Measurements from ENCODE around the gene CLMN. TPM values are rescaled to one million over a fixed set of nuclear protein-coding genes. Genes with fewer than 3 reads are reported as not detected.

Gene CLMN
- polyA plus RNA-seq, 4 donors, result 21.1 to 27.5 (median 24.8) TPM

DNA sequence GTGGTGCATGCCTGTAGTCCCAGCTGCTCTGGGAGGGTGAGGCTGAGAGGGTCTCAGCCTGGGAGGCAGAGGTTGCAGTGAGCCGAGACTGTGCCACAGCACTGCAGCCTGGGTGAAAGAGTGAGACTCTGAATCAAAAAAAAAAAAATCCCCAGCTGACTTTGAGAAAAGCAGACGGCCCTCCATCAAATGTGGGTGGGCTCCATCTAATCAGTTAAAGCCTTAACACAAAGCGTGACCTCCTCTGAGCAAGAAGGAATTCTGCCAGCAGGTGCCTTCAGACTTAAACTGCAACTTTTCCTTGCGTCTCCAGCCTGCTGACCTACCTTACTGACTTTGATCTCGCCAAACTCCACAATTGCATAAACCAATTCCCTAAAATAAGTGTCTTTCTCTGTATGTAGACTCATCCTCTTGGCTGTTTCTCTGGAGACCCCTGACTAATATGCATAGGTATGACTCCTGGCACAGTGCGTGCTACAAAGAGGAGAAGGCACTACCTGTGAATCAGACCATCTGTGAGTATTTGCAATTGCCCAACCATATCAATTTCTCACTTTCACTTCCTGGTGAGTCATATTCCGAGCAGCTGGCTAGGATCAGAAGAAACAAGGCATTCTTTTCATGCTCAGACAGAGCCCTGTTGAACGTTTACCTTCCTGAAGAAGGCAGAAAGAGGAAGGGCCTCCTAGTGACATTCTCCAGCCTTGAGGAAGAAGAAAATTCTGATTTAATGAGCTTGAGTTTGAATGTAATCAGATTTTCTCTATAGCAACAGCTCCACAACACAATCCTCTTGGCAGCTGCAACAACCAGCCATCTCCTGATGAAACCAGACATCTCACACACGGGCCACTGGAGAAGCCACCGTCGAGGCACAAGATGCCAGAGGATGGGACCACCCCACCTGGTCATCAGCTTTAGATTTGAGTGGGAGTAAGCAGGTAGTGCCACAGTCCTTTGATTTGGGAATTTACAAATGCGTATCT, 54.3 kb downstream of the CLMN start:
- DNase-seq (ENCODE audit: low read depth in 4 of 4, low spot score in 3 of 4), result peak in 1 of 4 donors; percentile 44

DNA sequence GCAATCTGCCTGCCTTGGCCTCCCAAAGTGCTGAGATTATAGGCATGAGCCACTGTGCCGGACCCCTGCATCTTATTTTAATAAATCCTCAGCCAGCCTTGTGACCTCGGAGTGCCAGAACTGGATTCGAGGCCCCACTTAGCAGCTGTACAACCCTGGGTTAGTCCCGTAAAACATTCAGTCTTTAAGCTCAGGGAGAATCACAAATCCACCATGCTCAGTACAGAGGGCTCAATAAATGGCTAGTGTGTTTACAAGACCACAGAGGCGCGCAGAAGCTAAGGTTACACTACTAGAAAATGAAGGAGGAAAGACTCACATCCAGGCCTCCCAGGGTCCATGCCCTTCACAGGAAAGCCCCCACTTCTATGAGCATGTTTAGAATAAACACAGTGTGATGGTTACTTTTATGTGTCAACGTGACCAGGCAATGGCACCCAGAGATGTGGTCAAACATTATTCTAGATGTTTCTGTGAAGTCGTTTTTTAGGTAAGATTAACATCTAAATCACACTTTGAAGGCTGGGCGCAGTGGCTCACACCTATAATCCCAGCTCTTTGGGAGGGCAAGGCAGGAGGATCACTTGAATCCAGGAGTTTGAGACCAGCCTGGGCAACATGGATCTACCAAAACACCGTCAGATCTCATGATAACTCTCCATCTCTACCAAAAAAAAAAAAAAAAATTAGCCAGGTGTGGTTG, 55.3 kb downstream of the CLMN start:
- no peak for DNase-seq (ENCODE audit: low read depth in 4 of 4, low spot score in 3 of 4)

DNA sequence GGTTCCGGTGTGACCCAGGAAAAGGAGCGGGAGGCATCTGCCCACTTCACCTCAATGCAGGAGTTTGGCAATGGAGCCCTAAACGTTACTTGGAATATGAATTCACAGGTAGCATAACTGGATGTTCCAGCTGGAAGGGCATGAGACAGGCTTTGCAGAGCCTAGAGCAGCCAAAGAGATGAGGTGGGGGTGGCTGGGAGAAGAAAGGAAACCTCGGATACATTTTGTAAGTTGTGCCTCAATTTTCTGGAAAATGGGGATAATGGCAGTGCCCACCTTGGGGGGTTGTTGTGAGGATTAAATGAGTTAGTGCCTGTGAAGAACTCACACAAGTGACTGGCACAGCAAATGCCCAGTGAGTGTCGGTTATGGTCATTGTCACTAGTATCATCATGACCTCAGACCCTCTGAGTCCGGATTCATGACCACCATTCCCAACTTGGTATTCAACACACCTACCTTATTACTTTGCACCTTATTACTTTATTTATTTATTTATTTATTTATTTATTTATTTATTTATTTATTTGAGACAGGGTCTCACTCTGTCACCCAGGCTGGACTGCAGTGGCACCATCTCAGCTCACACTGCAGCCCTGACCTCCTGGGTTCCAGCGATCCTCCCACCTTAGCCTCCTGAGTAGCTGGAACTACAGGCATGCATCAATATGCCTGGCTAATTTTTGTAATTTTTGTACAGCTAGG, 56.0 kb downstream of the CLMN start:
- no peak for DNase-seq (ENCODE audit: low read depth in 4 of 4, low spot score in 3 of 4)

DNA sequence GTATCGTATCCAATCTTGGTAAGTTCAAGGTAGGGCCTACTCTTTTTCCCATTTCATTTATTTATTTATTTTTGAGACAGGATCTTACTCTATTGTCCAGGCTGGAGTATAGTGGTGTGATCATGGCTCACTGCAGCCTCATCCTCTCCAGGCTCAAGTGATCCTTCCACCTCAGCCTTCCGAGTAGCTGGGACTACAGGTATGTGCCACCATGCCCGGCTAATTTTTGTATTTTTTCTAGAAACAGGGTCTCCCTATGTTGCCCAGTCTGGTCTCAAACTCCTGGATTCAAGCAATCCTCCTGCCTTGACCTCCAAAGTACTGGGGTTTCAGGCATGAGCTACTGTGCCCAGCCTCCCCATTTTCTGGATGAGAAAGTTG, 57.2 kb downstream of the CLMN start:
- no peak for DNase-seq (ENCODE audit: low read depth in 4 of 4, low spot score in 3 of 4)

DNA sequence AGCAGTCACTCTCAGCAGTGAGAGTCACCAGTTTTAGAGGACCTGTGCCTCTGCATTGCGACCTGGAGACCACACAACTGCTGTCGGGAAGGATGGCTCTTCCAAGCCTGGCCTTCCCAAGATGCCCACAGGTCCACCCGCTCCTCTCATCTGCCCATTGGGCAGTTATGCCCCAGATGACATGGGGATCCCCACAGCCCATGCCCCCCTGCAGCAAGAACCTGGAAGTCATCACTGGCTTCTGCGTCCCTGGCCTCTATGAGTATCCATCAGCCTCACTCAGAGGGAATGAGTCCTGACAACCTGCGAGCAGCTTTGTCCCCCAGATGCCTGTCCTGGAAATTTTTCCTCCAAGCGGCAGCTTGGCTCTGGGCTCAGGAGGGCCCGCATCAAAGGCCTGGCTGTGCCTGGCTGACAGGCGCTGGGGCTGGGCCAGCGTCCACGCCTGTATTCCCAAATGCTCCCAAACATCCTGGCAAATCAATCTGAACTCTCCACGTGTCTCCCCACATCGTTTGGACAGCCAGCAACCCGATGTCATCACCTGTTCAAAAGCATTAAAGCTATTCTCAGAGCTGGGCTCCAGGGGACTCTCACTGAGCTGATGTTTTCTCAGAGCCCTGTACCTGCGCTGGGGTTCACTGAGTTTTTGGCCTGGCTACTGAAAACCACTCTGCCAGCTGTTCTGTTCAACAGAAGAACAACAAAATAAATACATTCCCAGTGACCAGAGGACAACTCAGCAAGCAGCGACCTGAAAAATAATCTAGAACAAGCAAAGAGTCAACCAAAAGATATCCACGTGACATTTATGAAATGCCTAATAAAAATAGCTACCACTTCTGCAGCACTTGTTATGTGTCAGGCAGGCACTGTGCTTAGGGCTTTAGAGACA, 57.8 kb downstream of the CLMN start:
- DNase-seq (ENCODE audit: low read depth in 4 of 4, low spot score in 3 of 4), result no peak

DNA sequence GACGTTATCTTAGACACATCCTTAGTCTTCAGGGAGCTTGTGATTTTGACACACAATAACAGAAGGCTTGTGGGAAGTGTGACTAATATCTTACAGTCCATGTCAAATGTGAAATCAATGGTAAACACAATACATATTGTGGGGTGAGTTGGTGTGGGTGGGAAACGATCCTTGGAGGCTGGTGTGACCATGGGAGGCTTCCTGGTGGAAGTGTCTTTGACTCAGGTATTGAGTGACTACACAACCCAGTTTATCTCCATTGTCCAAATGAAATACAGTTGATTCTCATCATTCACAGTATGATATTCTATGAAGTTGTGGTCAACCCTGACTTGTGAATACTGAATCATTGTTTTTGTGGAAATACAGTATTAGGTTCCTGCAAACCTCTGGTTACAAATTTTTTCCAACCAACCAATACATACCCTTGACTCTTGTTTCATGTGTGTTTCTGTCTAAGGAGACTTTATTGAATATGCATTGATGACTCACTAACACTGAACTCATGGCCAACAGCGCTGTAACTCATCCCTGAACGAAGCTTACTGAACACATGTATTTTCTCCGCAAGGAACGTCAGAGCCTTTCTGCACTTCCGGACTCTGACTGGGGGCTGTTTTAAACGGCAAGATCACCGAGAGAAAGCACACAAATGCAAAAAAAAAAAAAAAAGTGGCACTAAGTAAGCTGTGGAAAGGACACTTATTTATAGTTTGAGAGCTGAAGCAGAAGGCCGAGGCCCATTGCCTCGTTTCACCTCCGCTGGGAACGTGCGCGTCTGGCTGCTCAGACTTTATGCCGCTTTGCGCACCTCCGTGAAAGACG, 59.0 kb downstream of the CLMN start:
- no peak for DNase-seq (ENCODE audit: low read depth in 4 of 4, low spot score in 3 of 4)

DNA sequence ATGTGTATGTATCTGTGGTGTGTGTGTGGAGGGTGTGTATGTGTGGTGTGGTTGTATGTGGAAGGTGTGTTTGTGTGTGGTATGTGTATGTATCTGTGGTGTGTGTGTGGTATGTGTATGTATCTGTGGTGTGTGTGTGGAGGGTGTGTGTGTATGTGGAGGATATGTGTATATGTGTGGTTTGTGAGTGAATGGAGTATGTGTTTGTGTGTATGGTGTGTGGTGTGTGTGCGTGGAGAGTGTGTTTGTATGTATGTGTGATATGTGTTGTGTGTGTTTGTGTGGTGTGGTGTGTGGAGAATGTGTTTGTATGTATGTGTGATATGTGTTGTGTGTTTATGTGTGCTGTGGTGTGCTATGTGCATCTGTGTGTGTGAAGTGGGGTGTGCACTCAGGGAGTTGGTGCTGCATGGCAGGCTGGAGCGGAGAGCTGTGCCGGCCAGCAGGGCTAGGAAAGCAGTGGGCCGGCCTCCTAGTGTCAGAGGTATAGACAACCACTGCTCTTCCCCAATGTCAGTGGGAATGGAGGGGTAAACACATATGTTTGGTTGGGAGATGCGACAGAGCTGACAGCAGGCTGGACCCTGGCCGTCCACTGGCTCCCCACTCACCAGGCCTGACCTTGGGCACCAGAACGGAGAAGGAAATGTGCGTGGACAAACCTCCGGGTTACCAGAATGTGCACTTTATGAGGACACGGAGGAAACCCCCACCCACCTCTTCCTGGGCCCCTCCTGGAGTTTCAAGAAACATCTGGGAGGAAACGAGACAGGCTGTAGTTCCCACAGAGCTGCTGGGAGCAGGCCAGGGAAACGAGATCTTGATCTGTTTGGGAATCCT, 60.7 kb downstream of the CLMN start:
- DNase-seq (ENCODE audit: low read depth in 4 of 4, low spot score in 3 of 4), result no peak

DNA sequence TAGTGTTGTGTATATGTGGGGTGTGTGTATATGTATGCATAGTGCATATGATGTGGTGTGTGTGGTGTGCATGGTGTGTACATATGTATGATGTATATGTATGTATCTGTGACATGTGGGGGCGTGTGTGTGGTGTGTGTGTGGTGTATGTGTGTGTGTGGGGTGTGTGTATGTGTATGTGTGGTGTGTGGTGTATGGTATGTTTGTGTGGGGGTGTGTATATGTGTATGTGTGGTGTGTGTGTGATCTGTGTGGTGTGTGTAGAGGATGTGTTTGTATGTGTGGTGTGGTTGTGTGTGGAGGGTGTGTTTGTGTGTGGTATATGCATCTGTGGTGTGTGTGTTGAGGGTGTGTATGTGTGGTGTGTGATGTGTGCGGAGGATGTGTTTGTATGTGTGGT, 61.6 kb downstream of the CLMN start:
- DNase-seq (ENCODE audit: low read depth in 4 of 4, low spot score in 3 of 4), result no peak

DNA sequence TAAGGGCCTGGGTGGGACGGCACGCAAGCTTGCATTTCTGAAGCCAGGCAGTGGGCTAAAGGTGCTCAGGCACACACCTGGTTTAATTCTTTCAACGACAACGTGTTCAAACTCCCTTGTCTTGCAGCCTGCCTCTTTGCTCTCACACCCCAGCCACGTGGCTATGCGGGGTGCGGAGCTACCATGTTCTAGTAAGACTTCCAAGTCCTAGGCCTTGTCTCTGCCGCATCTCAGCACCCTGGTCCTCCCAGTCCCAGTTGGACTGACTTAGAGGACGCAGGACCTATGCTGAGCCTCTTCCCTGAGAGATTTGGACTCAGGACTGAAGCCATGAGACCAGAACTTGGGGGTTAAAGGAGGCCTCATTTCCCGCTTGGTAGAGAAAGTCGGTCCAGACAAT, 62.2 kb downstream of the CLMN start:
- no peak for DNase-seq (ENCODE audit: low read depth in 4 of 4, low spot score in 3 of 4)

DNA sequence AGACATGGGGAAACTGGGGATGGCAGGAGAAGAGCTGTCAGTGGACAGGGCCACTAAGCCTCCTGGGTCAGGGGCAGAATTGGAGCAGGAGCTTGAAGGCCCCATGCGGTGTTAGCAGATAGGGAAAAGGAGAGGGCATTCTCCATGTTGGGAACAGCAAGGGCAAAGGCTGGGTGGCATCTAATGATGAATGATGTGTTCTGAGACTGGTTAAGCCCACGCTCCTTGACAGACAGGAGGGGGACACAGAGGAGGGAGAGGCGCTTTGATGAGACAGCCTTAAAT, 63.0 kb downstream of the CLMN start:
- no peak for DNase-seq (ENCODE audit: low read depth in 4 of 4, low spot score in 3 of 4)

DNA sequence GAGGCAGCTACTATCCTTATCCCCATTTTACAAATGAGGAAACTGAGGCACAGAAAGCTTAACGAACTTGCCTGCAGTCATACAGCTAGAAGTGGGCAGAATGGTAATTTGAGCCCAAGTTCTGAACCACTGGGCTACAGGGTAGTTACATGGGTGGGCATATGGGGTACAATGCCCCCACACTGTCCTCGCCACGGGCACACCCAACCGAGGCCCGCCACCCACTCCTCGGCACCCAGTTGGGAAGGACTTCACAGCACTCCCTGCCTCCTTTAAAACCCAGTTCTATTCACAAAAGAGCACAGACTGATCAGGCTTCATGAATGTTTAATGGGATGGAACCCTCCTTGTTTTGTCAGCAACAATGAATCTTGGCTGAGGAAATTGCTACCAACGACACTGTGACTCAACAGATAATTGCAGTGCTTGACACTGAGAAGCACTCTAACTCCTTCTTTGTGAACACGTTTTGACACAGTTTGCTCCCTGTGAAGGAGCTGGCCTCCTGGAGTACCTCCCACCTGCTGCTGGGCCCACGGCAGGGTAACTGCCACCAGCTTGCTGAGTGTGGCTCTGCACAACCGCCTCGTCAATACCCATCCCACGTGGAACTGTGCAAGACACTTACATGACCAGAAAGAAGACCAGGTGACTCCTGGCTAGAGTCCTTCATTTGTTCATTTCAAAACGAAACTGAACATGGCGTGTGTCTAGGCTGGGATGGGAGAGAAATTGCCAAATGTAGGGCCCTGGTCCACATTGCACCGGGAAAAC, 63.5 kb downstream of the CLMN start:
- DNase-seq (ENCODE audit: low read depth in 4 of 4, low spot score in 3 of 4), result no peak

DNA sequence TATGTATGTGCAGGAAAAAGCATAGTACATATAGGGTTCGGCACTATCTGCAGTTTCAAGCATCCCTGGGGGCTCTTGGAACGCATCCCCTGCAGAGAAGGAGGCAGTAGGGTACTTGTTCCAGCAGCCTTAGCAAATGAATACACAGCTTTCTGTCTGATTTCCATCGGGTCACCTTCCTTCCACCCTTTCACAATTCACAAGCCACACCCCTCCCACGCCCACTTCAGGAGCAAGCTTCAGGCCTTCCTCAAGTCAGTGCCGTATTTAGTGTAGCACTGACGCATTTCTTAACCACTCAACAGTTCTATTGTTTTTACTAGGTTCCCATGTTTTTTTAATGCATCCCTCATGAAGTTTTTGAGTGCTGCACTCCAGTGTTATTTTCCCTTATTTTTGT, 64.2 kb downstream of the CLMN start:
- DNase-seq (ENCODE audit: low read depth in 4 of 4, low spot score in 3 of 4), result peak in 2 of 4 donors; percentile 67 to 69

DNA sequence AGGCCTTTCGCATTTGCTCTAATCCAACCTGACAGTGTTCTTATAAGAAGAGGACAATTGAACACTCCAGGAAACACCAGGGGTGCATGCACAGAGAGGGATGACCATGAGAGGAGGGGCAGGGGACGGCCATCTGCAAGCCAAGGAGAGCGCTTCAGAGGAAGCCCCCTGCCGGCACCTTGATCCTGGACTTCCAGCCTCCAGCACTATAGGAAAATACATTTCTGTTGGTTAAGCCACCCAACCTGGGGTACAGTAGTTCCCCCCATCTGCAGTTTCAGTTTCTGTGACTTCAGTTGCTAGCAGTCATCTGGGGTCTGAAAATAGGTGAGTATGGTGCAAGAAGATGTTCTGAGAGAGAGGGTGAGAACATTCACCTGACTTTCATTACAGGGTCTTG, 64.7 kb downstream of the CLMN start:
- no peak for DNase-seq (ENCODE audit: low read depth in 4 of 4, low spot score in 3 of 4)

DNA sequence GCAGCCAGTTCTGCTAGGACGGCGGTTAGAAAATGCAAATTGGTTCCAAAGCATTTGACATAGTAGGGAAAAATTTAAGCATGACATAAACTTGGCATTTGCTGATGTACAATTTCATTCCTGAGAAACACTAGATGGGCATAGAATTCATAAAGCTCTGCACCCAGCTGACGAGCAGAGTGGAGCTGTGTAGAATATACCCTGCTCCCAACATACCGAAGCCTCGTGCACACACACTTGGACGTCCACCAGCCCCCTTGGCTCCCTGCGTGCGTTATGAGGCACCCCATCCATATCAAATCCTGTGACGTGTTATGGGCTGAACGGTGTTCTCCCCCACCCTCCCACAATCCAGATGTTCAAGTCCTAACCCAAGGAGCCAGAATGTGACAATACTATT, 65.4 kb downstream of the CLMN start:
- DNase-seq (ENCODE audit: low read depth in 4 of 4, low spot score in 3 of 4), result no peak

DNA sequence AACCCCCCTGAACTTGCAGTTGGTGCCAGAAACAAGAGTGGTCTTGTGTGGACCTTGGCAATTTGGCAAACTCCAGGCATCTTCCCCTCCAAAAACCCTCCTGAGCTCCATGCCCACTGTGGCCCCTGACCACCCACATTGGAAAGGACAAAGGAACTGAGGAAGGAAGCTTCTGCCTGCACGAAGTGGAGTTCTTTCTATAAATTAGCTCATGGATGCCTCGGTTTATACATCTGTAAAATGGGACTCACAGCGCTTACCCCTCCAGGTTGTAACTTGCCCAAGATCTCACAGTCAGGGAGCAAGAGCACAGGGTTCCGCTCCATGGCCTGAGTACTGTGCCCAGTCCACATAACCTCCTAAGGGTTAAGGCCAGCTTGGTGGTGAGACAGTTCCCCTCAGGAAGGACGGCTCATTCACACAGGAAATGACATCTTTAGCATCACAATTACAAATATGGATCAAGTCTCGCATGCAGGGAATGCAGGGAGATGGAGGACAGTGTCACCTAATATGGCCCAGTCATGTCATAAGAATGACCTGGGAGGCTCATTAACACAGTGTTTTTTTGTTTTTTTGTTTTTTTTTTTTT, 66.6 kb downstream of the CLMN start:
- no peak for DNase-seq (ENCODE audit: low read depth in 4 of 4, low spot score in 3 of 4)

DNA sequence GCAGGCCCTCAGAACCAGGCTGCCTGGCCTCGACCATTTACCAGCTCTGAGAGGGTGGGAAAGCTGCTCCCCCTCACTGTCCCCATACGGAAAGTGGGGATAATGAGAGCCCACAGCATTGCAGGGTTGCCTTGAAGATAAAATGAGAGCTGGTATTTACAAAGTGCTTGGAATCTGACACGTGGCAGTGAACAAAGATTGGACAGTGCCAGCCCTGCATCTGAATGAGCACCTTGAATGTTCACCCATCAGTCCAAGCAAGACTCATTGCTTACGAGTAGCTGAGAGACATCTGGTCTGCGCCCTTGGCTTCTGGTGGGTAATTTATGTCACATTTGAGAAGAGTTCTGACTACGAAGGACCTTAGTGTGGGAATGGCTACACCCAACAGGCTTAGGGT, 67.5 kb downstream of the CLMN start:
- DNase-seq (ENCODE audit: low read depth in 4 of 4, low spot score in 3 of 4), result no peak

DNA sequence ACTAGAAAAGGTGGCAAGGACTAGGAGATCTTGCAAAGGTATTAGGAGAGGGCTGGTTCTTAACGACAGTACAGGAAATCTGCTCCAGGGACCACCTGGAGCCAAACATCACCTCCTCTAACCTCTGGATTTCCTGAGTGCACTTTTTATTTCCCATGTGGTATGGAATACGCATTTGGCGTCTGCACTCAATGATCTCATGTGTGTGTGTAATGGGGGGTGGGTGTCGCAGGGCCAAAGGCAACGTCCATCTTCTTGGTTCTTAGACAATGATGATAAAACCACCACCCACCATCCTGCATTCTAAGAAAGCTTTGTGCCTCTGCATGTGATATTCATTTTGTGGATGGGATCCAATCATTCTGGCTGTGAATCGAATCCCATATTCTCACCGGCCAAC, 68.8 kb downstream of the CLMN start:
- no peak for DNase-seq (ENCODE audit: low read depth in 4 of 4, low spot score in 3 of 4)
